Amniotic stem cell (primary cell): ENCODE data around the gene RPL4.
A peak's percentile ranks its signal among the peaks of the same experiment; 100 is the strongest.
"Not testable (repeated sequence)": the region's sequence is repeated elsewhere in the genome, so short reads cannot be mapped to it uniquely, and the experiment has no call there.

Experiments
- DNase-seq: peaks from one replicate; lab custom pipeline; 2025; lab: John Stamatoyannopoulos, UW

RPL4 gene

DNA sequence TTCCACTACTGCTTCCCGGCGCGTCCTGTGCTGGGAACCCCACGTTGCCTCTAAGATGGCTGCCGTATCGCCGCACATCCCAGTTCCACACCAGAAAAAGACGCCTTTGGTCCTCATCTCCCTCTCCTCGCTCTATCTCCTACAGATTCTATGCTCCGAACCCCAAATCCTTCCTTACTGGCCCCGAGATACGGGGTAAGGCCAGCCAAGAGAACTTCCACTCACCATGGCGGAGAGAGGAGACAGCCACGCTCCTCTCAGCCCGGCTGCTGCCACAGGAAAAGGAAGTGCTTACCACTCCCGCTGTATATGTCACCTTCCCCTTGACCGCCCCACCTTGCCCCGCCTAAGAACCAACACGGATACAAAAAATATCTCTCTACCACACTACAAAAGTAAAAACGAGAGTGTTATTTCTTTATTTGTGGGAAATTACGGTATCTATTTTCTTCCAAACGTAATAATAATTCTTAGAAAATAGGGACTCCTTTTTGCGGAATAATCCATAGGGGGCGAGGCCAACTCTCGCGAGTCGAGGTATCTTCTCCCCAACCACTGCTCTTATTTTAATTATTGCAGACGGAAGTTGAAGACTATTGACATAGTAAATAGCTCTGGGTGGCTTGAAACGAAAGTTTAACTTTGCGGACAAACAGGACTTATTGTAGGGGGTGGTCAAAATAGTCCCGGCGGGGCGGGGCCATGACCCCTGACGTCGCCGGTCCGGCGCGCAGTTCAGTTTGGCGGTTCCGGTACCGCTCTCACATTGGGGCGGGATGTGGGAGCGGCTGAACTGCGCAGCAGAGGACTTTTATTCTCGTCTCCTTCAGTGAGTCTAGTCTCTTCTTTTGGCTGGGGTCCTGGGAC is at the start of gene RPL4, which contains the start of gene ZWILCH:
TSS of gene RPL4 (minus strand) at position 293 of the 867 bp plus-strand sequence. CDS start at position 228, 65 bp downstream.
TSS of gene ZWILCH (plus strand) at position 764 of the 867 bp plus-strand sequence. CDS start at position 777, 13 bp downstream.
- peak; percentile 62 for DNase-seq

DNA sequence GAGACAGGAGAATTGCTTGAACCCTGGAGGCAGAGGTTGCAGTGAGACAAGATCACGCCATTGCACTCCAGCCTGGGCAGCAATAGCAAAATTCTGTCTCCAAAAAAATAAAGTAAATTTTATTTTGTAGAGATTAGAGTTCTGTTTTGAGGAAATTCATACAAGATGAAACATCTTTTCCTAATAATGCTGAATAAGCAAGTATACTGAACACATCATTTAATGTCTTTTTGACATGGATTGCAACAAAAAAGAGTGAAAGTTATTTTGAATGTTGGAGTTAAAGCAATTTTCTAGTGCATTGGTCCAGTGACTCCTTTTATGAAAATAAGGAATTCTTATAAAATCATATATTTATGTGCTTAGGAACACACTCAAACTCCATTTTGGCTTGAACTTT is 40.6 kb upstream of the RPL4 start:
- DNase-seq: no peak

GRCh38 chr15:66542896-66543295 is 38.2 kb upstream of the RPL4 start:
- no peak for DNase-seq

DNA sequence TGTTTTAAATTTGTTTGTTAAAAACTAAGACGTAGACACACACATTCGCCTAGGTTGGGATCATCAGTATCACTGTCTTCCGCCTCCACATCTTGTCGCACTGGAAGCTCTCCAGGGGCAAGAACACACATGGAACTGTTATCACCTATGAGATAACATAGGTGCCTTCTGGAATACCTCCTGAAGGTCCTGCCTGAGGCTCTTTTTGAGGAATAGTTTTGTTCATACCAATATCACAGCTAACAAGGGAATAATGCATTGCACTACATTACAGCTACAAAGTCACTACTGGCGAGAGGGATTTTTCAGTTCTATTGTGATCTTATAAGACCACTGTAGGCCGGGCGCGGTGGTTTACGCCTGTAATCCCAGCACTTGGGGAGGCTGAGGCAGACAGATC is 30.4 kb upstream of the RPL4 start:
- no peak for DNase-seq

- no peak for DNase-seq
These were observed 20.2 kb upstream of the RPL4 start for GRCh38 chr15:66524838-66525237.

- DNase-seq: no peak
These were observed 19.3 kb upstream of the RPL4 start for GRCh38 chr15:66523926-66524325.

DNA sequence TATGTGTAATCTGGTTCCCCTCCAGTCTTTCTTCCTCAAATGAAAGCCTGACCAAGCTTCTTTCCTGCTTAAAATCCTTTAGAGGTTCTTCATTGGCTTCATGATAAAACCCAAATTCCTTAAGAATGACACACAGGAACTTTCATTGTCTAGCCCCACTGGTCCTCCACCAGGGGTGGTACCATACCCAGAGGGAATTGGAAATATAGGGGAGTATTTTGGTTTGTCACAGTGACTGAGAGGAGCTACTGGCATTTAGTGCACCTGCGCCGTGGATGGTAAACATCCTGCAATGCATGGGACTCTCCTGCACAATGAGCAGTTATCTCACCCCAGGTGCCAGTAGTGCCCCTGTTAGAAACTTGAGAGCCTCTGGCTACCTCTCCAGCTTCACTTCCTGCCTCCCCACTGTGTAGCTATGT is 11.3 kb upstream of the RPL4 start:
- no peak for DNase-seq

- DNase-seq: no peak
These were observed 9.9 kb upstream of the RPL4 start for GRCh38 chr15:66514586-66514985.

- DNase-seq: no peak
These were observed 3.7 kb upstream of the RPL4 start for GRCh38 chr15:66508293-66508883.

- no peak for DNase-seq
These were observed 1.2 kb upstream of the RPL4 start for GRCh38 chr15:66505818-66506217.

- DNase-seq: no peak
These were observed 766 bp upstream of the RPL4 start for GRCh38 chr15:66505430-66505811.

GRCh38 chr15:66503780-66504562 is 684 bp downstream of the RPL4 start:
- no peak for DNase-seq

- not testable (repeated sequence) for DNase-seq
These were observed 1.5 kb downstream of the RPL4 start for GRCh38 chr15:66503041-66503648.

DNA sequence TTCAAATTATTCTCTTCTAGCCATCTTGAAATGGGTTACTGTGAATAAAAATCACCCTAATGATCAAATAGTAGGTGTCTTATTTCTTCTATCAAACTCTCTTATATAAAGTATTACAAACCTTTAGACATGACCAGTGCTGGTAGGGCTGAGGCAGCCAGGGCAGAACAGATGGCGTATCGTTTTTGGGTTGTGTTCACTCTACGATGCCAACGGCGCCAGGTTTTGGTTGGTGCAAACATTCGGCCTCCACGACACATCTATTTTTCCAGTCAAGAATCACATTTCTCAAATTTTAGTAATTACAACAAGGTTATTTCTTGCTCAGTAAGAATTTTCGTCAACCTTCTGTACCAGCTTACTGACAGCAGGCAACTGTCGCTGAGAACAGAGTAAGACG is 2.2 kb downstream of the RPL4 start:
- DNase-seq: no peak

- not testable (repeated sequence) for DNase-seq
These were observed 4.3 kb downstream of the RPL4 start for GRCh38 chr15:66500346-66500745.

DNA sequence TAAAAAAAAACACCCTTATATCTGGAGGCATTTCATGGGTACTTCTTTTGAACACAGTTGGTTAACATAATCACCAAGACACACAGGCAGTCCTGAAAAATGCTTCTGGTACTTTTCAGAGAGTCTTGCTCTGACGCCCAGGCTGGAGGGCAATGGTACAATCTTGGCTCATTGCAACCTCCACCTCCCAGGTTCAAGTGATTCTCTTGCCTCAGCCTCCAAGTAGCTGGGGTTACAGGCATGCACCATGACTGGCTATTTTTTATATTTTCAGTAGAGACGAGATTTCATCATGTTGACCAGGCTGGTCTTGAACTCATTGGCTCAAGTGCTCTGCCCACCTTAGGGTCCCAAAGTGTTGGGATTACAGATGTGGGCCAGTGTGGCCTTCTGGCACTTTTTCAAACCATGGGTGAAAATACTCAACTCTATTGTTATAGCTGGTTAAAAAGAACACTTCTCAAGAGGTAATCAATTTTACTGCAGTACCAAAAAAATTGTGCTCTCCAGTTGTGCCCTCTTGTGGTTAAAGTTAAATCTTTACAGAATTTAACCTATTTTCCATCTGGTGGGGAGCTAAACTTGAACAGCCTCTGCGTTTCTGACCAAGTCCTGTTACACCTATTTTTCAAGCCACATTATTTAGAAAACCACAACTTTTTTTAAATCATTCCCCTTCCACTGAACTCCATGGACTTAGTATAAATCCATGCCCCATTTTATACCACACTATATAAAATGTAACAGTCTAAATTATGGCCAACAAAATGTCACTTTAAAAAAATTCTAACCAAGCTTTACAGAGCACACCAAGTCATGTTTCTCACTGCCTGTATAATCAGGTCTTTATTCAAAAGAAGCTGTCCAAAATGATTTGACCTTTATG is 5.9 kb downstream of the RPL4 start:
- peak; percentile 13 for DNase-seq

- DNase-seq: peak; percentile 86
These were observed 6.9 kb downstream of the RPL4 start, which contains the start of gene SNAPC5 for GRCh38 chr15:66497502-66498455. Gene SNAPC5 (minus strand): TSS chr15:66497762. CDS start chr15:66497731, 31 bp downstream.

- DNase-seq: no peak
These were observed 7.6 kb downstream of the RPL4 start for GRCh38 chr15:66496951-66497501.

DNA sequence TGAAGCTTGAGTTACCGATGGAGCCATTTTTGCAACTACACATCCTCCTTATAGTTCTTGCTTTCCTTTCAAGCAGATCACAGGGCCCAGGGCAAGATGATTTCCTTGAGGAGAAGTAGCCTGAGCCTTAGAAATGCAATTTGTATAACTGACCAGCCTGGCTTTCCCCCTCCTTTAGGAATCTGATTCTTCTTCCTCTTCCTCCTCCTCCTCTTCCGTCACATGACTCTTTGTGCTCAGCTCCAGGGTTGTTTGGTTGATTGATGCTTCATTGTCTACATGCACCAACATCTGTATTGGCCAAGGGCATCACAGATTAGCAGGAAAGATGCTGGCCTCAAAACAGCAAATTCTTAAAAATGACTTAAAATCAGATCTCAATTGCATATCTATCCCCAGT is 10.4 kb downstream of the RPL4 start:
- no peak for DNase-seq
